Caco-2 (cell line): ENCODE measurements around the gene CBX1. TPM values are rescaled to one million over a fixed set of nuclear protein-coding genes. Genes with fewer than 3 reads are reported as not detected.
"Not testable (repeated sequence)": the region's sequence is repeated elsewhere in the genome, so short reads cannot be mapped to it uniquely, and the experiment has no call there.

Experiments
- BruUV-seq: library from RNA; stranded (reverse); fragments of 400-500 nt; replicated peaks from 2 replicates; lab custom pipeline; 2021; lab: Mats Ljungman, UMichigan
- CTCF ChIA-PET: fragments of 300-600 bp; sonication (Branson Sonifier 250); formaldehyde crosslinking; loops from one replicate; lab custom pipeline; 2022; ENCODE audit warnings: antibody characterized with exemption; lab: Charles Lee
- POLR2A ChIA-PET: fragments of 300-600 bp; sonication (Branson Sonifier 250); formaldehyde crosslinking; loops from one replicate; lab custom pipeline; 2022; ENCODE audit warnings: antibody characterized with exemption; lab: Charles Lee
- DNase-seq, 2 experiments: peaks; one replicate each; pipeline versions ENCODE4 v3.0.0 to v3.0.0-alpha.2; 2020 to 2022
- H3K27me3 ChIP-seq: replicated peaks from 2 replicates; pipeline ENCODE4 v1.6.0; 2011; ENCODE audit warnings: low read length; ENCODE audit not compliant: control insufficient read depth, insufficient read depth
- H3K36me3 ChIP-seq: 2 replicates; pipeline ENCODE4 v1.5.1; 2011; ENCODE audit warnings: low read length; ENCODE audit not compliant: control insufficient read depth, insufficient read depth
- H3K4me1 ChIP-seq: fragments of 250-450 bp; sonication (Bioruptor Pico); 2 replicates; pipeline ENCODE4 v1.5.1; 2020; ENCODE audit warnings: mild to moderate bottlenecking
- H3K4me3 ChIP-seq: 2 replicates; pipeline ENCODE4 v1.5.1; 2011; ENCODE audit warnings: low read depth, mild to moderate bottlenecking, control low read depth, low read length
- H3K9me3 ChIP-seq: fragments of 250-450 bp; sonication (Bioruptor Pico); 2 replicates; pipeline ENCODE4 v1.5.1; 2020; ENCODE audit warnings: mild to moderate bottlenecking, moderate library complexity
- H3K27ac Mint-ChIP-seq: one replicate; pipeline ENCODE4 v1.8.0; 2022; ENCODE audit warnings: mixed read lengths; ENCODE audit not compliant: unreplicated experiment
- H3K27me3 Mint-ChIP-seq: one replicate; pipeline ENCODE4 v1.8.0; 2022; ENCODE audit warnings: mixed read lengths; ENCODE audit not compliant: insufficient read depth, unreplicated experiment
- H3K36me3 Mint-ChIP-seq: one replicate; pipeline ENCODE4 v1.8.0; 2022; ENCODE audit warnings: mild to moderate bottlenecking, mixed read lengths; ENCODE audit not compliant: insufficient read depth, unreplicated experiment
- H3K4me1 Mint-ChIP-seq: one replicate; pipeline ENCODE4 v1.8.0; 2022; ENCODE audit warnings: low read depth, mixed read lengths; ENCODE audit not compliant: unreplicated experiment
- H3K4me3 Mint-ChIP-seq: one replicate; pipeline ENCODE4 v1.8.0; 2022; ENCODE audit warnings: mild to moderate bottlenecking, moderate library complexity, mixed read lengths; ENCODE audit not compliant: unreplicated experiment
- H3K9me3 Mint-ChIP-seq: one replicate; pipeline ENCODE4 v1.8.0; 2022; ENCODE audit warnings: mixed read lengths; ENCODE audit not compliant: unreplicated experiment
- CTCF ChIP-seq, 2 experiments: fragments of 200-600 bp in 1 of 2; IDR thresholded peaks; 1 replicate in 1 of 2; 2 replicates in 1 of 2; pipeline versions ENCODE4 v1.5.1 to v1.8.0; 2011 to 2022; ENCODE audit warnings: antibody characterized with exemption in 1 of 2, control low read depth in 1 of 2, inconsistent platforms in 1 of 2, low read depth in 1 of 2, low read length in 1 of 2, mild to moderate bottlenecking in 1 of 2, moderate library complexity in 1 of 2; ENCODE audit not compliant: insufficient read depth in 1 of 2, severe bottlenecking in 1 of 2, unreplicated experiment in 1 of 2
- intact Hi-C: fragments of 100-400 bp; cut with micrococcal nuclease; formaldehyde crosslinking; loops from one replicate; pipeline ENCODE4 v1.10.0; 2022; ENCODE audit not compliant: unreplicated experiment
- total RNA-seq: library from RNA; stranded (reverse); gene quantifications from 2 replicates; pipeline ENCODE4 v1.2.3, GENCODE V29; 2022

The CBX1 gene
- total RNA-seq, 1 experiment from 2014 or later, result 213 TPM

DNA sequence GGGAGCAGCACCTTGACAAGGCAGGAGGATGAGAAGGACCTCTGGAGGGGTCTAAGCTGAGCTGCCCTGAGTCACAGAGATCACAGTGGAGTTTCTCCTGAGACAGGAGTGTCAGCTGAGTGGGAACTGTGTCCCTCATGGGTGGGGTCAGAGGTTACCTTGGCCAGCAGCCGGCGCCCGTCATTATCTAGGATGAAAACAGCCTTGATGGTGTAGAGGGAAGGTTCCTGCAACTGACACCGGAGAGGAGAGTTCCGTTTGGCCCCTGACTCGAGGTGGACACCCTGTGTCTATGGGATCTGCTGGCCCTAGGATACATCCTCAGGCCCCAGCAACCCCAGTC is 64.6 kb downstream of the CBX1 start:
- peaks cover 9% of the 10 kb centered on the region; the same call in 1 of the 2 replicates for H3K4me1 ChIP-seq
- H3K27me3 Mint-ChIP-seq, result peaks cover 2% of the 10 kb centered on the region
- H3K4me1 Mint-ChIP-seq, result no peaks in the 10 kb centered on the region
- H3K4me3 Mint-ChIP-seq, result peak overlapping the region; percentile 75
- H3K9me3 ChIP-seq, result no peaks in the 10 kb centered on the region
- ChIA-PET CTCF (interaction anchor here (1.3 to 4.6 kb wide), 4 partner anchors 10 to 28 kb away, joined by 6 to 27 read pairs (median 7); partner anchors contain the start of gene NFE2L1), POLR2A (interaction anchor here (1.1 to 3.2 kb wide), 3 partner anchors 11 to 32 kb away, joined by 3 to 21 read pairs (median 5); partner anchors contain the start of gene NFE2L1)
- H3K4me3 ChIP-seq, result no peak overlapping the region; the same call in 1 of the 2 replicates
- H3K9me3 Mint-ChIP-seq, result no peaks in the 10 kb centered on the region
- DNase-seq, result no peak
- BruUV-seq, result no TSS peak
- no peaks in the 10 kb centered on the region for H3K36me3 Mint-ChIP-seq
- no peak for TF ChIP-seq CTCF (IDR thresholded peaks at IDR 0.05; ENCODE audit: insufficient read depth in 1 of 2, low read depth in 1 of 2, low read length in 1 of 2, severe bottlenecking in 1 of 2, unreplicated experiment in 1 of 2)
- no peaks in the 10 kb centered on the region for H3K36me3 ChIP-seq
- no peak overlapping the region for H3K27ac Mint-ChIP-seq
- intact Hi-C loops, result loop anchor here (1.0 kb wide), 2 partner anchors 11 to 12 kb away; partner anchors contain the start of gene NFE2L1
- no peaks in the 10 kb centered on the region for H3K27me3 ChIP-seq

GRCh38 chr17:48034734-48035133 is 66.5 kb downstream of the CBX1 start:
- POLR2A ChIA-PET, result interaction anchor here (3.2 kb wide), 1 partner anchor 13 kb away, joined by 21 read pairs; the partner anchor contains the start of gene NFE2L1
- H3K27me3 Mint-ChIP-seq, H3K36me3 Mint-ChIP-seq: not testable (repeated sequence)

GRCh38 chr17:48031966-48032365 is 69.3 kb downstream of the CBX1 start:
- no peak for TF ChIP-seq CTCF (IDR thresholded peaks at IDR 0.05; ENCODE audit: insufficient read depth in 1 of 2, low read depth in 1 of 2, low read length in 1 of 2, severe bottlenecking in 1 of 2, unreplicated experiment in 1 of 2)
- no peak overlapping the region for H3K4me3 ChIP-seq
- Mint-ChIP-seq H3K27ac (no peak overlapping the region), H3K36me3 (no peaks in the 10 kb centered on the region), H3K27me3 (no peaks in the 10 kb centered on the region), H3K4me1 (peaks cover 6% of the 10 kb centered on the region), H3K9me3 (no peaks in the 10 kb centered on the region), H3K4me3 (no peak overlapping the region)
- H3K9me3 ChIP-seq, result no peaks in the 10 kb centered on the region
- no TSS peak for BruUV-seq
- intact Hi-C loops, result no loop called here
- H3K36me3 ChIP-seq, result no peaks in the 10 kb centered on the region
- no peak for DNase-seq
- ChIA-PET POLR2A (interaction anchor here (0.6 to 2.5 kb wide), 2 partner anchors 16 to 68 kb away, joined by 3 to 25 read pairs; partner anchors contain the start of gene NFE2L1), CTCF (interaction anchor here (0.9 to 2.7 kb wide), 3 partner anchors 17 to 60 kb away, joined by 3 to 17 read pairs (median 8); partner anchors contain the start of gene NFE2L1)
- H3K27me3 ChIP-seq, result no peaks in the 10 kb centered on the region
- H3K4me1 ChIP-seq, result peaks cover 2% of the 10 kb centered on the region

More at GRCh38 chr17:48034734-48035133, 66.5 kb downstream of the CBX1 start:
- BruUV-seq, DNase-seq, H3K9me3 ChIP-seq, H3K4me3 ChIP-seq, H3K4me3 Mint-ChIP-seq, intact Hi-C loops, H3K27ac Mint-ChIP-seq, H3K27me3 ChIP-seq, H3K36me3 ChIP-seq, H3K9me3 Mint-ChIP-seq, H3K4me1 Mint-ChIP-seq, H3K4me1 ChIP-seq: not testable (repeated sequence)
- TF ChIP-seq CTCF (IDR thresholded peaks at IDR 0.05; ENCODE audit: insufficient read depth in 1 of 2, low read depth in 1 of 2, low read length in 1 of 2, severe bottlenecking in 1 of 2, unreplicated experiment in 1 of 2), result peak in 1 of 2 experiments; percentile 29
- CTCF ChIA-PET, result interaction anchor here (0.9 to 4.6 kb wide), 6 partner anchors 8 to 64 kb away, joined by 5 to 27 read pairs (median 6); partner anchors contain the start of genes CDK5RAP3 and NFE2L1
